GM19025 (cell line): ENCODE results near the gene KLK11.

Source experiments
- ATAC-seq: cut with Tn5 transposase; IDR thresholded peaks from one replicate; pipeline ENCODE4 v1.9.1; 2021; ENCODE audit warnings: mild to moderate bottlenecking, low read depth, moderate library complexity; ENCODE audit not compliant: unreplicated experiment

KLK11 gene, protein sequence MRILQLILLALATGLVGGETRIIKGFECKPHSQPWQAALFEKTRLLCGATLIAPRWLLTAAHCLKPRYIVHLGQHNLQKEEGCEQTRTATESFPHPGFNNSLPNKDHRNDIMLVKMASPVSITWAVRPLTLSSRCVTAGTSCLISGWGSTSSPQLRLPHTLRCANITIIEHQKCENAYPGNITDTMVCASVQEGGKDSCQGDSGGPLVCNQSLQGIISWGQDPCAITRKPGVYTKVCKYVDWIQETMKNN

DNA sequence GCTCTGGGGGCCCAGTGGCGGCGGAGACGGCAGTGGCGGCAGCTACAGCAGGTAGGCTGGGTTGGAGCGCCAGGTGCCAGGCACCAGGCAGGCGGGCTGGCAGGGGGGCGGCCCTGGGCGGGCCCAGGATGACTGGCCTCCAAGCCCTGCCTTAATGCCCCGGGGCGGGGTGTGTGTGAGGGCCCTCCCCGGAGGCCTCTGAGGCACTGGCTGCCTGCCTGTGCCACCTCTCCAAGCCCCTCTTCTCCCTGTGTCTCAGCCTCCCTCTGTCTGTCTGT is at the start of gene KLK11:
Gene KLK11, minus strand, starts transcription at position 63 of the 278 bp plus-strand sequence. CDS start 985 bp downstream, outside the sequence.
- ATAC-seq: no peak

DNA sequence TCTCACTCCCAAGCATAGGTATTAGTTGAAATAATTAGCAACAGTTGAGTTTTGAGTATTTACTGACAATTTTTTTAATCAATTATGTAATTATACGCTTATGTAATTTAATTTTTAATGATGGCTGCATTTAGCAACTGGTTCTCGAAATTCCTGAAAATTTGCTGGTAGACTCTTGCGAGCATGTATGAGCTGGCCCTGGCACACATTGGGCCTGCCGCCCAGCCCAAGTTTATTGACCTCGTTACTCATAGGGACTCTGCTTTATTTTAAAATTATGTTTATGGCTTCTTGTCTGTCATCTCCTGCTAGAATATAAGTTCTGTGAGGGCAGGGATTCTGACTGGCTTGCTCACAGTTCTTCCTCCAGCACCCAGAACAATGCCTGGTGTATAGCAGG is 49.6 kb upstream of the KLK11 start:
- ATAC-seq: no peak

DNA sequence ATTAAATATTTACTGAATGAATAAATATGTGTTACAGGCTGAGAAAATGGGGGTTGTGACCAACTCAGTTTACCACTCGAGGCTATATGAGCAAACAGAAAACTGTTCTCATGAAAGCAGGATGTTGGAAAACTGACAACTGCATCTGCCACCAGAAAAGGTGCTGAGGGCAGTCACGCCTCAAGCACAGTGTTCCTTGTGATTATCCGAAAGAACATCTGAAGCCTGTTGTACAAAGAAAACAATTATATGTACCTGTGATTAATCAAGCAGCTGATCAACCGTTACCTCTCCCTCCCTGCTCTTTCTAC is 44.6 kb upstream of the KLK11 start:
- no peak for ATAC-seq

DNA sequence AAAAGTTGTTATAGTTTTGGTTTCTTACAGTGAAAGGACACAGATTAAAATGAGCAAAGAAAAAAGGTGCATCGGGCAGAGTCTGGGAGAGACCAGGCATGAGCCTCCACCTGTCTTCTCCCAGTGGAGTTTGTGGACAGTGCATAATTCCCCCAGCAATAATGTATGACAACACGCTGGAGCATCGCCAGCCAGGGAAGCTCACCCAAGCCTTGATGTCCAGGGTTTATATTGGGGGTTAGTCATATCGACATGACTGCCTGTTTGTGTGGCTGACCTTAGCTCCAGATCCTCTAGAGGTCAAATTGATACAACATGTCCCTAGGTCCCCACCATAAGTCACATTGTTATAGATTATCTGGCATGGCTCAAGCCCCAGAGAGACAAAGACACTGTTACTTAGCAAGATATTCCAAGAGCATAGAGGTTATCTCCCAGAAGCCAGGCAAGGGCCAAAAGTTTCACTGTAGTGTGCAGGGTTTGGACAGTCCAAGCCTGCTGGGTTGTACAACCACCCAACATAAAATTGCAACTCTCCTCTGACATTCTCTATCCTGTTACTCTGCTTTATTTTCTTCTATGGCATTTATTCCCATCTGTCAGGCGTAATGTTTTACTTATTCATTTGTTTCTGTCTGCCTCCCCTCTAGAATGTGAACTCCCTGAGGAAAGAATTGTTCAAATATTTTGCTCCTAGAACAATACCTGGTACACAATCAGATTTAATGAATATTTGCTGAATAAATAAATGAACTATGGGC is 44.1 kb upstream of the KLK11 start:
- no peak for ATAC-seq

DNA sequence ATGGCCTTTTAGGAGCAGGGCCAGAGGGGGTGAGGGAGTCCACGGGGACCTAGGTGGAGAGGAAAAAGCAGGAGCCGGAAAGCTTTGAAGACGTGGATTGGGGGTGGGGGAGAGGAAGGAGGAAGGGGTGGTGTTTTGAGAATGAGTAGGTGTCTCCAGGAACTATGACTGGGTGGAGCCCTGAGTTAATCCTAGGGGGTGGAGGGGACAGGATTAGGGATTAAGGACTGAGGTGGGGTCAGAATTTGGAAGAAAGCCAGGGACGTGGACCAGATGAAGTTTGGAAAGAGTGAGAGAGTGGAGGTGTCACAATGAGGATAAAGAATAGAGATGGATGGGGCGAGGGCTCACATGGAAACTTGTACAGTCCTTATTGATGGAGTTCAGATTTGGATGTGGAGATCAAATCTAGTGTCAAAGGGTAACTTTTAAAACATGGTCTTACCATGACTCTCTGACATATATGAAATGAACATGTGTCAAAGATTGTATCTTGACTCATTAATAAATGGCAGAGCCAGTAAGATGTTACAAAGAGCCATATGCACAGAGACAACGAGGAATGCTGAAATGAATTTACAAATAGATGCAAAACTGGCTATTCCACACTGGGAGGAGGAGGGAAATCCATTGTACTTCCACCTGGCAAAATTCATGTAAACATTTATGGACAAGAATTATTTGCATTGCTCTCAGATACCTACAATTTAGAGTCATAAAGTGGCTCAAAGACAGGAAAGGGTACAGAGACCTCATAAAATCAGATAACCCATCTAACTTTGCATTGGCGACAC is 40.2 kb upstream of the KLK11 start:
- ATAC-seq: no peak

DNA sequence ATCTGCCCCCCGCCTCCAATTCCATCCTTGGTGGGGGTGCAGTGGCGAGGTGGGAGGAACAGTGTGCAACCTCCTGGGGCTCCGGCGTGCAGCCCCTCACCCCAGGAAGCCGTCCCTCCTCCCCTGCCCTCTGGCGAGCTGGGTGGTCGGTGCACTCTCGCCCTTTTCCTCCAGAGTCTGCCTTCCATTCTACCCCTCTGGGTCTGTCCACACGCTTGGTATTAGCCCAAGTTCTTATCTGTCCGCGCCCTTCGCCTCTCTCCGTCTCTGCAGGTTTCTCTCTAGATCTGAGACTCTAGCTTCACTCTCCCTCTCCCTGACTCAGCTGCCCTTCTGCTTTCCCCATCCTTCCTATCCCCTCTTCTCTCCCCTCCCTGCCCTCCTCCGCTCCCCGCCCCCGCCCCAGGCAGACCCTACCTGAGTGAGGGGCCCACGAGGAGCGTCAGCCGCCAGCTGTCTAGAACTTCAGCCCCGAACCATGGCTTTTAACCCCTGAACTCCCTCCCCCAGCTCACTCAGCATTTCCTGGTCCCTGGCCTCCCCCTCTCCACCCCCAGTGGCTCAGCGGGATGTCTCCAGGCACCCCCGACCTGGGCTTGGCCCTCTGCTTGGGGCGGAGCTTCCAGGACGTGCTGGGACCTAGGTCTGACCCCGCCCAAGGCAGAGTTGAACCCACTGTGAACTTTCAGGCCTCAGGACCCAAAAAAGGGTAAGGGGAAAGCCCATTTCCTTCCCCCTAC is 39.0 kb upstream of the KLK11 start:
- no peak for ATAC-seq

DNA sequence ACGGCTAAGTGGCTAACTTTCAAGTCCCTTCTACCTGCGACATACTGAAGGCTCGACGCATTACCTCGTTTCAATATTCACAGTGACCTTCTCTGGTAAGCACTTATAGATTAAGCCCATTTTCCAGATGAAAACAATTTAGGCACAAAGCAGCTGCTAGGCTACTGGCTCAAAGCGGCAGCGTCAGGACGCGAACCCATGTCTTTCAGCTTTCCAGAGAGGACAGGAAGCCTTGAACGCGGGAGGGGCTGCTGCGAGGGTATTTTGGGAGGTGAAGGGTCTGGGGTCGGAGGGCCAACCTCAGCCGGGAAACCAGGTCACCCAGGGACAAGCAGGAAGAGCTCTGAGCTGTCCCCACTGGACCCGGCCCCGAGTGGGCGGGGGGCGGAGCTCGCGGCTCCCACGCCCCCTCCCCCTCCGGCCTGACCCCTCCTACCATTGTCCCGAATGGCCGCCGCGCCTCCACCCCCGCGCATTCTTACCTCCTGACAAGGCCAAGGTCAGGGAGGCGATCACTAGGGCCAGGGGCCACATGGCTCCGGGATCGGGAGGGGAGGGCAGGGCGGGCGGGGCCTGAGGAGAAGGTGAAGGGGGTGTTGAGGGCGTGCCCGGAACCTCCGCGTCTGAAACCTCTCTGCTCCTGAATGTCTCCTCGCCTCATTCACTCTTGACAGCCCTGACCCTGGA is 38.3 kb upstream of the KLK11 start, which contains the start of gene KLK13:
Gene KLK13, minus strand, starts transcription at position 559 of the 687 bp plus-strand sequence. Its CDS starts 25 bp downstream, at position 534.
- no peak for ATAC-seq

DNA sequence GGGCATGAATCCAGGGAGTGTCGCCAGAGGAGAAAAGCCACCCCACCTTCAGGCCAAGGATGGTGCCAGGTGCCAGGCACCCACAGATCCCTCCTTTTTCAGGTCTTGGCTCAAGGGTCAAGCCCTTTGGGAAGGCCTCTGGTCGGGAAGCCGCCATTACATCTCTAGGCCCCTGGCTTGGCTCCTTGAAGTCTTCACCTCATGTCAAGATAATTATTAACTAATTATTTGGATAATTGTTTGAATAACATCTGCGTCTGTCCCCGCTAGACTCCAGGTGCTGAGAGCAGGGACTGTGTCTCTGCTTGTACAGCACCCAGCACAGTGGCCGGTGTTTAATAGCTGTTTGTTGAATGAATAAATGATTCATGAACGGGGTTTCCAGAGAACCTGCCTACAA is 37.2 kb upstream of the KLK11 start:
- no peak for ATAC-seq

DNA sequence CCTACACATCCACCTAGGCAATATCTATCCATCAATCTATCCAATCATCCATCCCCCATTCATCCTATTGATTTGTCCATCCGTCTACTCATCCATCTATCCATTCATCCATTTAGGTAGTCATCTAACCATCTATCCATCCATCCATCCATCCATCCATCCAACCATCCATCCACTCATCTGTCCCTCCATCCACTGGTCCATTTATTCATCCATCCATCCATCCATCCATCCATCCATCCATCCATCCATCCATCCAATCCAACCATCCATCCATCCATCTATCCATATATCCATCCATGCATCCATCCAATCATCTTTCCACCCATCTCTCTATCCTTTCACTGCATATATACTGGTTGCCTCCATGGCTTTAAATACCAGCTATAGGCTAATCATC is 34.6 kb upstream of the KLK11 start:
- no peak for ATAC-seq

DNA sequence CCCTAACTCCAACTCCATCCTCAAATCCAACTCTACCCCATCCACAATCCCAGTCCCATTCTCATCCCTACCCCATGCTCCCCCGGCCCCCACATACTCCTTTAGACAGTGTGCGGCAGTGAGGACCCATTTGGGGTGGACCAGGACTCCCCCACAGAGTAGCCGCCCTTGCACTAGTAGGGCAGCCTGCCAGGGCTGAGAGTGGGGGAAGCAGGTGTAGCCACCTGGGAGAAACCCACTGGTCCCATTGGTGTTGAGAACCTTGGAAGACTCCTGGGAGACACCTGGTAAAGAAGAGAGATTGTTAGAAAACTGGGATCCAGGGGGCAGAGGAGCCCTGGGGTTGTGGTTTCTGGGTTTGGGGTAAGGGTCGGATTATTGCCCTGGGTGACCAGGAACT is 33.9 kb upstream of the KLK11 start:
- ATAC-seq: no peak

DNA sequence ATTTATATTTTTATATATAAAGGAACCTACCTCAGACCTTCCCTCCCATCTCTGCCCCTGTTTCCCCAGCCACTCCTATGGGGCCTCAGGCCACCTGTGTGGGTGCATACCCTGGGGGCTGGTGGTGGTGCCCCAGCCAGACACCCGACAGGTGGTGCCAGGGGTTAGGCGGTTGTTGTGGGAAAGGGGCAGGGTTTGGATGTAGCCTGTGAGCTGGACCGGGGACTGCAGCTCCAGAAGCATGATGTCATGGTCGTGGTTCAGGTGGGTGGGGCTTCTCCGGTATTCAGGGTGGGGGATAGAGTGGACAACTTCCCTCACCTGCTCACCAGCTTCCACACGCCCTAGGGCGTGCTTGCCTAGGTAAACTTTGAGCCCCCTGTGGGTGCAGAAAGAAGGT is 33.3 kb upstream of the KLK11 start:
- ATAC-seq: no peak

DNA sequence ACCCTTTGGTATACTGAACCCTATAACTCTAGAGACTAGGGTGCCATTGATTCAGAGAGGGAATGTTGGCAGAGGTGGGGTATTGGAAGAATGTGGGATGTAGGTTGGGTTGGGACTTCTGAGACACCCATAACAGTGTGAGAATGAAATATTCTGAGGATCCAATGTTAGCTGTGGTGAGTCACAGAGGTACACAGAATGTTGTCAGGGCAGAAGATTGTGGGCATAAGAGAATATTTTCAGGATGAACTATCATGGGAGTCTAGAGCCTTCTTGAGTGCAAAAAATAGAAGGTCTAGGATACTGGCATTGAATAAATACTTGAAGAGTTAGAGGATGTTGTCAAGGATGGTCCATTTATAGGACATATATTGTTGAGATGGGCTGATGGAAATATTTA is 29.4 kb upstream of the KLK11 start:
- ATAC-seq: no peak

DNA sequence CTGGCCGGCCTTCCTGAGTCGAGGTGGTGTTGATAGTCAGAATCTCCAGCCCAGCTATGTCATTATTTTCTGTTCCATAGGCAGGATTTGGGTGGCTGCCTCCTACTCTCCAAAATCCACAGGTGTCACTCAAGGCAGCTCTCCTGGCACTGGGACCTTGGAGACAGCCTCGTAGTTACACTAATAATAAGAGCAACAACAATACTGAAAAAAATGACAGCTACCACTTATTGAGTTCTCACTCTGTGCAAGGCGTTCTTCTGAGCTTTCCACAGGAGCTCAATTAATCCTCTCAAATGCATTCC is 20.6 kb upstream of the KLK11 start:
- no peak for ATAC-seq

DNA sequence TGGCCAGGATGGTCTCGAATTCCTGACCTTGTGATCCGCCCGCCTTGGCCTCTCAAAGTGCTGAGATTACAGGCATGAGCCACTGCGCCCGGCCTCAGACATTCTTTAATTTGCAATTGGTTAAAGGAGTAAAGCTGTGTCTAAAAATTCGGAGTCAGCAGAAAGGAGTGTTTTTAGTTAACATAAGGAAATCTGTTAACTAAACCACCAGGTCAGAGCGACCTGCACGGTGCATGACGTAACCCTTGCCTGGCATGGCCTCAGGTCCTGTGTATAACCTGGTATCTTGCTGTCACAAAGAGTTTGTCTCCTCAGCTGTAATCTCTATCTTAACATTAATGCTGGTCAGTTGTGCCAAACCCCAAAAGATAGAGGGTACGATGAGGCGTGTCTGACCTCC is 17.9 kb upstream of the KLK11 start:
- no peak for ATAC-seq

DNA sequence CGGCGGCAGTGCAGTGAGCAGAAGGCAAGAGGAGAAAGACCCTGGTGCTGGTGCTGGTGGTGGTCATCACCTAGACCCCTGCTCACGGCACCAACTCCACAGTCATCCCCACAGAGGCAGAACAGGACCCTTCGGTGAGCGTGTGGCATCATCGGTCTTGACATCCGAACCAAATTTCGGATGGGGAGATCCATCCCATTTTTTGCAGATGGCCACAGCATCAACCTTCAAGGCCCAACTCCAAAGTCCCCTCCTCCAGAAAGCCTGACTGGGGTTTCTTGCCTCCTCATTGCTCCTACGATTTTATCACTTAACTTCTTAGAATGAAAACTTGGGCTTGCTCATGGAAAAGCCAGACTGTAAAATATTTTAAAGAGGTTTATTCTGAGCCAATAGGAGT is 17.1 kb upstream of the KLK11 start:
- no peak for ATAC-seq

DNA sequence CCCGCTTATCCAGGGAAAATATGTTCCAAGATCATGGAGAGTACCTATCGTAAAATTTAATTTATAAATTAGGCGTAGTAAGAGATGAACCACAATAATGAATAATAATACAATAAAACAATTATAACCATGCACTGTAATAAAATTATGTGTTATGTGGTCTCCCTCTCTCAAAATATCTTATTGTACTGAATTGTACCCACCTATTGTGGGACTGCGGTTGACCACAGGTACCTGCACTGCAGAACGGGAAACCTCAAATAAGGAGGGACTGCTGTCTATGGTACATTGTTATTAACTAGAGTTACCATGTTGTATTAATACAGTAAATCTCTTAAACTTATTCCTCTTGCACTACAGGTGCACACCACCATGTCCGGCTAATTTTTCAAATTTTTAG is 13.7 kb upstream of the KLK11 start:
- no peak for ATAC-seq

DNA sequence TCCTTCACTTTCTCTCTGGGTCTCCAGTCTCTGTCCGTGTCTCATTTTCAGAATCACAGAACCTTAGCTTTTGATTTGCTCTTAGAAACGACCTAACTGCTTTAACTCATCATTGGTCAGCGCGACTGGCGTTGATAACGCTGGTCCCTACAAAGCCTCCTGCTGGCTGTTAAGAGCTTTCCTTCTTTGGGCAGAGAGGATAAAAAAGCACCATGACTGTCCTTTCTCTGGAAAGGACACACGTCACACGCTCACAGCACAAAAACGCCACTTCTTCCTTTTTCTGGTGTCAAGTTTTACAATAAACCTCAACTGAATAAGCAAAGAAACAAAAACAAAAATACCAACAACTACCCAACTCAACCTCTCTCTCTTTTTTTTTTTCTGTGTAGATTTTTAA is 10.1 kb upstream of the KLK11 start:
- no peak for ATAC-seq

DNA sequence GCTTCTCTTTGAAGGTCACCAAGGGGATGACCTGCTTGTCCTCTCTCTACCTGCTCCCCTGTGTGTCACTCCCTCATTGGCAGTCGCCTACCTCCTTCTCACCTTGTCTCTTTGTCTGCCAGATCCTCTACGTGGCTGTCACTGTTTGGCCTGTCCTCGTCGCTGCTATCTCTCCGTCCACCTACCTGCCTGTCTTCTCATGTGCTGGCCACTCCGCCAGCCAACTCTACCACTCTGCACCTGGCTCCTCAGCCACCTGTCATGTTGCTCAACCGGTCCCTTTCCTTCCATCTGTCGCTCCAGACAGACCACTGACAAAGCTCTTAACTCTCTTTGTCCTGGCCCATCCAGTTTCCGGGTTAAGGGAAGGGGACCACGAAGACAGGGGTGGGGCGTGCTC is 8.3 kb upstream of the KLK11 start, which contains the start of gene KLK12:
Gene KLK12, minus strand, starts transcription at position 299 of the 400 bp plus-strand sequence. CDS start 381 bp downstream, outside the sequence.
- no peak for ATAC-seq

DNA sequence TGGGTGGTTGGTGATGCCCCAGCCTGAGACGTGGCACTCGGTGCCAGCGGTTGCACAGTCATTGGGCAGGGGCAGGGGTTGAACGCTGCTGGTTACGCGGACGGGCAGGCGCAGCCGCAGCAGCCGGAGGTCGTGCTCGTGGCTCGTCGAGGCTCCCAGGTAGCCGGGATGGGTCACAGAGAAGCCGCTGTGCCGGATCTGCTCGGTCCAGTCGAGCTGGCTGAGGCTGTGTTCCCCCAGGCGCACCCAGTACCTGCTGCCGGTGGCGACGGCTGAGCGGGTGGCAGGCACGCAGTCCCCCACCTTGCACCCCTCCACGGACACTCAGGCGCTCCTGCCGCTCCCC is 5.4 kb upstream of the KLK11 start:
- ATAC-seq: no peak

DNA sequence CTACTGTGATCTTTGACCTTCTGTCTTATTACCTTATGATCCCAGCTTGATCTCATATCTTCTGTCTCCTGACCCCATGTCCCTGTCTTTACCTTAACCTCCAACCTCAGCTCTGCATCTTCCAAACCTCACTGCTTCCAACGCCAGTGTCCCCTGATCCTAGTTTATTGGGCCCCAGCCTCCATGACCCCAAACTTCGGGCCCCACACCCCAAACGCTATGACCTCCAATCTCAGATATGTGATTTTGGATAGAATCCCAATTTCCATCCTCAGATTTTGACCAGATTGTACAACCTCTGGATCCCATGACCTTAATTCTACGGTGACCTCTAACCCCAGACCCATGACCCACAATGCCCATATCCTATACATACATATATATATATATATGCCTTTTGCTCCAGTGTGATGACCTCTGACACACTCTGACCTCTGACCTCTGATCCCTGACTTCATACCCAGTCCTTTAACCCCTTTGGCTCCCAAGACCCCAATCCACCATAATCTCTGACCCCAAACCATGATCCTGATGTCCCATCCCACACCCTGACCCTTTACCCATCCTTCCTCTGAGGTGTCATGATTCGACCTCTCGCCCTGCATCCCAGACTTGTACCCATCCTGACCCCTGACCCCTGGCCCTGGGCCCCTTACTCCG is 4.9 kb upstream of the KLK11 start:
- no peak for ATAC-seq
